Skeletal muscle satellite cell (primary cell): ENCODE data around the gene ZBTB42.

ENCODE experiments used
- H3K27me3 ChIP-seq: 2 replicates; pipeline ENCODE4 v1.7.0; 2013; ENCODE audit warnings: low read length; ENCODE audit not compliant: control insufficient read depth, insufficient read depth
- H3K36me3 ChIP-seq: 2 replicates; pipeline ENCODE4 v1.7.0; 2013; ENCODE audit warnings: mild to moderate bottlenecking, control low read depth, low read length; ENCODE audit not compliant: insufficient read depth
- H3K4me1 ChIP-seq: 2 replicates; pipeline ENCODE4 v1.7.0; 2013; ENCODE audit warnings: low read length; ENCODE audit not compliant: control insufficient read depth, insufficient read depth
- H3K4me2 ChIP-seq: 2 replicates; pipeline ENCODE4 v1.7.0; 2013; ENCODE audit warnings: mild to moderate bottlenecking, low read length
- H3K4me3 ChIP-seq: 2 replicates; pipeline ENCODE4 v1.7.0; 2013; ENCODE audit warnings: low read length
- H3K9ac ChIP-seq: 2 replicates; pipeline ENCODE4 v1.7.0; 2013; ENCODE audit warnings: mild to moderate bottlenecking, low read depth, low read length, moderate library complexity
- H3K9me3 ChIP-seq: replicated peaks from 2 replicates; pipeline ENCODE4 v1.7.0; 2013; ENCODE audit warnings: mild to moderate bottlenecking, control low read depth, low read length

The ZBTB42 gene

DNA sequence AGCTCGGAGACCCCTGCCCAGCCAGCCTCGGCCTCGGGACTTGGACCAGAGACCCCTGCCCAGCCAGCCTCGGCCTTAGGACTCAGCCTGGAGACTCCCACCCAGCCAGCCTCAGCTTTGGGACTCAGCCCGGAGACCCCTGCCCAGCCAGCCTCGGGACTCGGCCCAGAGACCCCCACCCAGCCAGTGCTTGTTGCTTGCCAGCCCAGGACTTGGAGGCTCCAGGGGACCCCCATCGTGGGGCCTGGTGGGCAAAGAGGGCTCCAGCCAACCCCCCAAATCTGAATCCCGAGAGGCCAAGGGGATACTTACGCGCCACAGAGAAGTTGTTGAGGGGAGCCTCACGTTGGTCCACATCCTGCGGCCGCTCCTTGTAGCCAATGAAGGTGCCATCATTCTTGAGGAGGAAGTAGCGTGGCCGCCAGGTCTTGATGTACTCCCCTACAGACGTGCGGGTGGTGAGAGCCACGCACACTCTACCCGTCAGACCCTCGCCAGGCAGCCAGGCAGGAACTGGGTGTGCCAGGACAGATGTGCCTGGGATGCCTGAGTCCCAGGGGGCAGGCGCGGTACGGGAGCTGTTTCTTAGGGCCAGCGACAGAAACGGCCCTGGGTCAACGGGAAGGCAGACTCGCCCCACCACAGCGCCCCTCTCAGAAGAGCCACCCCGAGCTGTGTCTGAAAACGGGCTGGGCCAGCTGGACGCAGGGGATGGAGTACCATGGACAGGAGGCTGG lies 21.0 kb upstream of the ZBTB42 start:
- H3K36me3 ChIP-seq = peaks cover 34% of the 10 kb centered on the region
- H3K9me3 ChIP-seq = no peaks in the 10 kb centered on the region
- H3K27me3 ChIP-seq = no peaks in the 10 kb centered on the region
- H3K4me2 ChIP-seq = no peak overlapping the region
- no peaks in the 10 kb centered on the region for H3K4me1 ChIP-seq
- no peak overlapping the region for H3K4me3 ChIP-seq
- H3K9ac ChIP-seq = no peak overlapping the region

DNA sequence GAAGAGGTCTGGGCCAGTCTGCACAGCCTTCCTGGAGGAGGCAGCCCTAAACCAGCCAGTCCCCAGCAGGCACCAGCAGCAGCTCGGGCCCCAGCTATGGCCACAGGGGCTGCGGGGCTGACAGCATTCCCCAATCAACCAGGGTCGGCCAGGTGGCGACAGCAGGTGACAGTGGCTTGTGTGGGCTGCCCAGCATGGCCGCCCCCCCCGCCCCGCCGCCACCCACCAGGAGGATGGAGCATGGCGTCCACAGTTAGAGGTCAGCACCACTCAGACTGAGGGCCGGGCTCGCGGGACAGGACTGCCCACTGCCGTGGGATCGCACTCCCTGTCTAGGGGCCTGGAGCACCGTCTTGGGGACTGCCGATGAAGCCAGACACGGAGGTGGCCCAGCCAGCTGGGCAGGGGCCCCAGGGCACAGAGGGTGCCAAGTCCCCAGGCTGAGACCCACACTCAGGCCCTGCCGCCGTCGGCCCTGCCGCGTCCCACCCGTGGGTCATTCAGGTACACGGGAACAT lies 20.3 kb upstream of the ZBTB42 start:
- no peaks in the 10 kb centered on the region for H3K9me3 ChIP-seq
- no peaks in the 10 kb centered on the region for H3K27me3 ChIP-seq
- H3K36me3 ChIP-seq = peaks cover 27% of the 10 kb centered on the region
- H3K4me1 ChIP-seq = no peaks in the 10 kb centered on the region
- H3K4me2 ChIP-seq = no peak overlapping the region
- H3K9ac ChIP-seq = no peak overlapping the region
- no peak overlapping the region for H3K4me3 ChIP-seq

DNA sequence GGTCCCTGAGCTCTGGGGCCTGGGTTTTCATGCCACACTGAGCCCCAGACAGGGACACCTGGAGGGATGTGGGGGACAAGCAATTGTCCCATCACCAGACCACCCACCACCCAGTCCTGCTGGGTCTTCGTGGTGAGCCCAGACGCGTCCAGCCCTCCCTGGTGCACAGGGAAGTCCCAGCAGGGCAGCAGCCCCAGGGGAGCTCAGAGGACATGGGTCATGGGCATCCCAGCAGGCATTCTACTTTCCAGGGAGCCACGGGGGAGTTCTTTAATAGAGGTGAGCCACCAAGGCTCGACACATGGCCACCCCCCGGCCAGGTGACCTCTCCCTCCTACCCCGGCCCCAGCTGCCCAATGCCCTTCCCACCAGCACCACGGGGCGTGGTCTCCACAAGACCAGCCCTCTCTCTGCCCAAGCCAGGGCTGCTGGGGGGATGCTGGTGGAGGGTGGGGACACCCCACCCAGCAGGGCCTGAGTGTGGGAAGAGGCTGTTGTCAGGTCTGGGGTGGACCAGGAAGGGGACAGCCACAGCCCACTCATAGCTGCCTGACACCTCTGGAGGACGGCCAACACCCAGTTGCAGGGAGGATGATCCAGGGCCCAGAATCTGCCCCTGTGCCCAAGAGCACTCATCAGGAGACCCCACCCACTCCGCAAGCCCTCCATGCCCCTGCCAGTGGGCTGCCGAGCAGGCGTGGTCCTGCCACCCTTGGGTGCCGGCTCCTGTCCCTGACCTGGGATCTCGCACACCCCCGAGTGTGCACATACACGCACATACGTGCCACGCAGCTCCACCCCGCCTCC lies 19.4 kb upstream of the ZBTB42 start:
- H3K4me3 ChIP-seq = no peak overlapping the region
- H3K27me3 ChIP-seq = no peaks in the 10 kb centered on the region
- H3K4me2 ChIP-seq = no peak overlapping the region
- H3K4me1 ChIP-seq = peaks cover 5% of the 10 kb centered on the region
- peaks cover 22% of the 10 kb centered on the region for H3K36me3 ChIP-seq
- H3K9me3 ChIP-seq = no peaks in the 10 kb centered on the region
- H3K9ac ChIP-seq = no peak overlapping the region

- Histone ChIP-seq H3K36me3 (peaks cover 23% of the 10 kb centered on the region), H3K4me2 (no peak overlapping the region), H3K9ac (no peak overlapping the region), H3K9me3 (no peaks in the 10 kb centered on the region), H3K4me1 (peaks cover 13% of the 10 kb centered on the region), H3K27me3 (no peaks in the 10 kb centered on the region), H3K4me3 (no peak overlapping the region)
Observed at GRCh38 chr14:104782086-104782807, 18.7 kb upstream of the ZBTB42 start.

DNA sequence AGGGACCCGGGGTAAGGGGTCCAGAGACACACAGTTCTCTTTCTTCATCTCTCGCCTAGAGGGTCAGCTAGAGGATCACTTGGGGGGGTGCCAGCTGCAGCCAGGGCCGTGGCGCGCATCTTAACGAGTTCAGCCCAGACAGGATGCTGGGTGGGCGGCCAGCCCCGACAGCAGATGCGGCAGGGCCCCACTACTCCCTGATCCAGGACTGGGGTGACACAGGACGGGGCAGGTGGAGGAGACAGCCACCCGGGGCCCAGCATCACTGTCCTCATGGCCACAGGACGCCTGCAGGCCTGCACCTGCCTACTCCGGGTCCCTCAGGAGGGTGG lies 18.1 kb upstream of the ZBTB42 start:
- no peak overlapping the region for H3K4me3 ChIP-seq
- peaks cover 18% of the 10 kb centered on the region for H3K4me1 ChIP-seq
- H3K36me3 ChIP-seq = peaks cover 24% of the 10 kb centered on the region
- H3K4me2 ChIP-seq = no peak overlapping the region
- H3K9ac ChIP-seq = no peak overlapping the region
- H3K27me3 ChIP-seq = no peaks in the 10 kb centered on the region
- H3K9me3 ChIP-seq = no peaks in the 10 kb centered on the region

GRCh38 chr14:104783484-104784217 lies 17.2 kb upstream of the ZBTB42 start:
- peaks cover 20% of the 10 kb centered on the region for H3K4me1 ChIP-seq
- no peaks in the 10 kb centered on the region for H3K27me3 ChIP-seq
- H3K36me3 ChIP-seq = peaks cover 27% of the 10 kb centered on the region
- no peak overlapping the region for H3K9ac ChIP-seq
- no peak overlapping the region for H3K4me2 ChIP-seq
- H3K4me3 ChIP-seq = no peak overlapping the region
- H3K9me3 ChIP-seq = no peaks in the 10 kb centered on the region

DNA sequence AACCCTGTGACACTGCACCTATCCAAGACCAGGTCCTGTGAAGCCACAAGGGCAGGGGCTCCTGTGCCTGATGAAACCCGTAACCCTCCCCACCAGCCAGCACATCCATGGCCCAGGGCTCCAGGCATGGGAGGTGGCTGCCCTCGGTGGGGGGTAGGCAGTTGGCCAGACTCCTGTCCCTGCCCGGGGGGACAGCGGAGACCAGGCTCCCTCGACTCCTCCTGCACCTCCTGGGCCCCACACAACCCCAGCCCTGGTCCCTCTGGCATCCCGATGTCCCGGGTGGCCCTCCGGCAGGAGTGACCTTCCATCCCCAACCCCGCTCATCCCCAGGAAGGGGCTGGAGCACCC lies 16.7 kb upstream of the ZBTB42 start:
- Histone ChIP-seq H3K9me3 (no peaks in the 10 kb centered on the region), H3K27me3 (no peaks in the 10 kb centered on the region), H3K4me3 (no peak overlapping the region), H3K9ac (no peak overlapping the region), H3K4me1 (peaks cover 20% of the 10 kb centered on the region), H3K4me2 (no peak overlapping the region), H3K36me3 (peaks cover 29% of the 10 kb centered on the region)

DNA sequence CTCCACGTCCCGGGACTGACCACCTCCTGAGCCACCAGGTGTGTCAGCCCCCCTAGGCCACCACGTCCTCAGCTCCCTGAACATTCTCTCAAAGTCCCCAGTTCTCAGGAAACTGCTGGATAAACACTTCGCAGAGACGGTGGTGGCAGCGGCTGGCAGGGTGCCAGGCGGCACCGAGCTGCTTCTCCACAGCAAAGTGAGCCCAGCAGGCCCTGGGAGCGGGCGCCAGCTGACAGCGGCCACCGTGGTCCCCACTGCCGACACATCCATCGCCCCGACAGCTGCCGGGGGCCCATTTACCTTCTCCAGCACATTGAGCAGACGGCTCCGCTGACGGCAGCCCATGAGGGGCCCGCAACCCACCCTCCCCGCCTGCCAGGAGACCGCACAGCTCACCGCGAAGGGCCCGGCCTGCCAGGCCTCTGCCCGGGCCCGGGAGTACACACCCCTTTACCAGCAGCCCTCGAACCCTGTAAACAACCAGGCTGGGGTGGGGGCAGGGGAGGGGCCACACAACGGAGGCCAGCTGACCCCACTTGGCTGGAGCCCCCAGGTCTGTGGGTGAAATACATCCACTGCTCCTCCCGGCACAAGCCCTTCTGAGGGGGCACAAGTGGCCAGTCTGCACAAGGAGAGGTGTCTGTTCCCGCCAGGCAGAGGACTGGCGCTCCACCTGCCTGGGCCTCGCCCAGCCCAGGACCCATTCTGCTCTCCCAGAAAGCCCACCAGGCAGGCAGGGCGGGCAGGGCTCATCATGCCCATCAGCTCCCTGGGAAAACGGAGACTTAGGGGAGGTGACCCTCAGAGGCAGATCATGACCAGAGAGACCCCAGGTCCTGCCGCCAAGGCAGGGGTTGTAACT lies 15.8 kb upstream of the ZBTB42 start:
- no peak overlapping the region for H3K9ac ChIP-seq
- H3K36me3 ChIP-seq = peaks cover 28% of the 10 kb centered on the region
- H3K4me3 ChIP-seq = no peak overlapping the region
- H3K9me3 ChIP-seq = no peaks in the 10 kb centered on the region
- no peaks in the 10 kb centered on the region for H3K27me3 ChIP-seq
- H3K4me1 ChIP-seq = peaks cover 20% of the 10 kb centered on the region
- no peak overlapping the region for H3K4me2 ChIP-seq

DNA sequence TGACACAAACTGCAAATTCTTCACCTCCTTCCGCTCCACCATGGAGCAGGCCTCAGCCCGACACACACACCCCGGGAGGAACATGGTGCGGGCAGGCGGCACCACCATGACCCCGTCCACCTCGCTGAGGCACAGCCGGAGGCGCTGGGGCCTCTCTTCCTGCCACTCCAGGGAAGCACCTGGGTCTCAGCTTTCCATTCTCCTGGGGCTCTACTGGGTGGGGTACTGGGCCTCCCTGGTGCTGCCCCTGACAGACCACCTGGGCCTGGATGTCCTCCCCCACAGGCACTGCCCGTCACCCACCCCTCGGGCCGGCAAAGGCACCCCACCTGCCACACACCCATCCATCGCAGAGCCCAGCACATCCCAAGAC lies 15.2 kb upstream of the ZBTB42 start:
- H3K4me3 ChIP-seq = no peak overlapping the region
- H3K36me3 ChIP-seq = peaks cover 30% of the 10 kb centered on the region
- H3K4me1 ChIP-seq = peaks cover 20% of the 10 kb centered on the region
- no peak overlapping the region for H3K4me2 ChIP-seq
- no peaks in the 10 kb centered on the region for H3K9me3 ChIP-seq
- H3K9ac ChIP-seq = no peak overlapping the region
- H3K27me3 ChIP-seq = no peaks in the 10 kb centered on the region

GRCh38 chr14:104786091-104786586 lies 14.8 kb upstream of the ZBTB42 start:
- peaks cover 20% of the 10 kb centered on the region for H3K4me1 ChIP-seq
- peaks cover 34% of the 10 kb centered on the region for H3K36me3 ChIP-seq

More at GRCh38 chr14:104786091-104786586, 14.8 kb upstream of the ZBTB42 start:
- H3K9ac ChIP-seq = no peak overlapping the region
- H3K9me3 ChIP-seq = no peaks in the 10 kb centered on the region
- H3K4me3 ChIP-seq = no peak overlapping the region
- no peak overlapping the region for H3K4me2 ChIP-seq
- H3K27me3 ChIP-seq = no peaks in the 10 kb centered on the region
